G401.6 (cell line): ENCODE measurements around the gene GPC5.

Source experiments
- FAIRE-seq: peaks from 2 replicates; lab custom pipeline; 2012; peaks lifted over from hg19 to GRCh38; lab: Jason Lieb, UNC

Gene GPC5

GRCh38 chr13:91464336-91464735 lies 65.9 kb downstream of the GPC5 start:
- FAIRE-seq: no peak

GRCh38 chr13:91467236-91467635 lies 68.8 kb downstream of the GPC5 start:
- FAIRE-seq: no peak

GRCh38 chr13:91468301-91468700 lies 69.9 kb downstream of the GPC5 start:
- no peak for FAIRE-seq

GRCh38 chr13:91470084-91470621 lies 71.7 kb downstream of the GPC5 start:
- no peak for FAIRE-seq

GRCh38 chr13:91470681-91471080 lies 72.3 kb downstream of the GPC5 start:
- no peak for FAIRE-seq

GRCh38 chr13:91482427-91482826 lies 84.0 kb downstream of the GPC5 start:
- FAIRE-seq: no peak

GRCh38 chr13:91491980-91492379 lies 93.6 kb downstream of the GPC5 start:
- no peak for FAIRE-seq

- FAIRE-seq: no peak
These were observed 95.0 kb downstream of the GPC5 start for GRCh38 chr13:91493442-91493841.

- no peak for FAIRE-seq
These were observed 99.9 kb downstream of the GPC5 start for GRCh38 chr13:91498298-91498697.

GRCh38 chr13:91504216-91504615 lies 105.8 kb downstream of the GPC5 start:
- FAIRE-seq: peak; percentile 75

GRCh38 chr13:91506759-91507158 lies 108.3 kb downstream of the GPC5 start:
- FAIRE-seq: peak; percentile 15

GRCh38 chr13:91510058-91510457 lies 111.6 kb downstream of the GPC5 start:
- peak; percentile 42 for FAIRE-seq

GRCh38 chr13:91513790-91514189 lies 115.4 kb downstream of the GPC5 start:
- FAIRE-seq: no peak

GRCh38 chr13:91516799-91517198 lies 118.4 kb downstream of the GPC5 start:
- FAIRE-seq: no peak

- FAIRE-seq: no peak
These were observed 122.5 kb downstream of the GPC5 start for GRCh38 chr13:91520952-91521351.

GRCh38 chr13:91523116-91523515 lies 124.7 kb downstream of the GPC5 start:
- no peak for FAIRE-seq

- FAIRE-seq: no peak
These were observed 128.2 kb downstream of the GPC5 start for GRCh38 chr13:91526543-91527033.

GRCh38 chr13:91529739-91530482 lies 131.5 kb downstream of the GPC5 start:
- no peak for FAIRE-seq

- FAIRE-seq: no peak
These were observed 133.2 kb downstream of the GPC5 start for GRCh38 chr13:91531646-91532045.

GRCh38 chr13:91533354-91533753 lies 134.9 kb downstream of the GPC5 start:
- no peak for FAIRE-seq

GRCh38 chr13:91534996-91535395 lies 136.6 kb downstream of the GPC5 start:
- FAIRE-seq: no peak

GRCh38 chr13:91537376-91537775 lies 139.0 kb downstream of the GPC5 start:
- FAIRE-seq: no peak

GRCh38 chr13:91539286-91540157 lies 141.1 kb downstream of the GPC5 start:
- no peak for FAIRE-seq
